ENCODE results near the gene ABHD6.

The ABHD6 gene

GRCh38 chr3:58299839-58300516 is 62.4 kb downstream of the ABHD6 start:
- H3K27me3 Mint-ChIP-seq = peaks cover 44% of the 10 kb centered on the region
- peaks cover 0 to 7% of the 10 kb centered on the region in 2 donors for H3K9me3 Mint-ChIP-seq
- H3K4me1 Mint-ChIP-seq = no peaks in the 10 kb centered on the region
- no peak for ATAC-seq
- H3K4me3 Mint-ChIP-seq = no peak overlapping the region
- DNase-seq = no peak
- no peak overlapping the region for H3K27ac Mint-ChIP-seq

- peak; percentile 98 to 99 for DNase-seq
- H3K27me3 Mint-ChIP-seq = peaks cover 18% of the 10 kb centered on the region
- peak within 1 kb of the TSS; percentile 91 to 93 for H3K4me3 Mint-ChIP-seq
- H3K27ac Mint-ChIP-seq = peak within 1 kb of the TSS; percentile 98 to 100
- peaks cover 32% of the 10 kb centered on the region for H3K4me1 Mint-ChIP-seq
- ATAC-seq = peak; percentile 92
- H3K9me3 Mint-ChIP-seq = peaks cover 0 to 7% of the 10 kb centered on the region in 2 donors
These were observed 68.5 kb downstream of the ABHD6 start, which contains the start of the genes HTD2 and RPP14 for GRCh38 chr3:58305882-58306711. Gene HTD2 (plus strand): TSS chr3:58306520. CDS start chr3:58317614, 11,094 bp downstream. Gene RPP14 (plus strand): TSS chr3:58306245. CDS start chr3:58310330, 4,085 bp downstream.

GRCh38 chr3:58307639-58308215 is 70.1 kb downstream of the ABHD6 start:
- Mint-ChIP-seq H3K4me3 (peak overlapping the region; percentile 91 to 93), H3K27me3 (peaks cover 2% of the 10 kb centered on the region), H3K4me1 (peaks cover 32% of the 10 kb centered on the region), H3K9me3 (no peaks in the 10 kb centered on the region), H3K27ac (peak overlapping the region; percentile 10 to 61)
- ATAC-seq (no peak), DNase-seq (peak; percentile 22 to 42)

GRCh38 chr3:58308728-58309127 is 71.1 kb downstream of the ABHD6 start:
- DNase-seq (no peak), ATAC-seq (no peak)
- Mint-ChIP-seq H3K4me3 (no peak overlapping the region), H3K27me3 (no peaks in the 10 kb centered on the region), H3K27ac (peak overlapping the region in 1 of 2 donors; percentile 57), H3K4me1 (peaks cover 36% of the 10 kb centered on the region), H3K9me3 (no peaks in the 10 kb centered on the region)

GRCh38 chr3:58317811-58318210 is 80.2 kb downstream of the ABHD6 start:
- no peak for DNase-seq
- H3K4me1 Mint-ChIP-seq = peaks cover 16% of the 10 kb centered on the region
- no peaks in the 10 kb centered on the region for H3K27me3 Mint-ChIP-seq
- no peak overlapping the region for H3K4me3 Mint-ChIP-seq
- H3K27ac Mint-ChIP-seq = no peak overlapping the region
- no peaks in the 10 kb centered on the region for H3K9me3 Mint-ChIP-seq
- ATAC-seq = no peak

- H3K4me3 Mint-ChIP-seq = no peak overlapping the region
- peaks cover 47% of the 10 kb centered on the region for H3K4me1 Mint-ChIP-seq
- no peak overlapping the region for H3K27ac Mint-ChIP-seq
- DNase-seq (no peak), ATAC-seq (no peak)
- H3K9me3 Mint-ChIP-seq = no peaks in the 10 kb centered on the region
- no peaks in the 10 kb centered on the region for H3K27me3 Mint-ChIP-seq
These were observed 84.2 kb downstream of the ABHD6 start for GRCh38 chr3:58321791-58322190.

- Mint-ChIP-seq H3K27me3 (no peaks in the 10 kb centered on the region), H3K4me1 (peaks cover 47% of the 10 kb centered on the region), H3K4me3 (no peak overlapping the region), H3K9me3 (no peaks in the 10 kb centered on the region), H3K27ac (no peak overlapping the region)
- ATAC-seq = no peak
- DNase-seq = no peak
These were observed 85.2 kb downstream of the ABHD6 start for GRCh38 chr3:58322793-58323192.

DNA sequence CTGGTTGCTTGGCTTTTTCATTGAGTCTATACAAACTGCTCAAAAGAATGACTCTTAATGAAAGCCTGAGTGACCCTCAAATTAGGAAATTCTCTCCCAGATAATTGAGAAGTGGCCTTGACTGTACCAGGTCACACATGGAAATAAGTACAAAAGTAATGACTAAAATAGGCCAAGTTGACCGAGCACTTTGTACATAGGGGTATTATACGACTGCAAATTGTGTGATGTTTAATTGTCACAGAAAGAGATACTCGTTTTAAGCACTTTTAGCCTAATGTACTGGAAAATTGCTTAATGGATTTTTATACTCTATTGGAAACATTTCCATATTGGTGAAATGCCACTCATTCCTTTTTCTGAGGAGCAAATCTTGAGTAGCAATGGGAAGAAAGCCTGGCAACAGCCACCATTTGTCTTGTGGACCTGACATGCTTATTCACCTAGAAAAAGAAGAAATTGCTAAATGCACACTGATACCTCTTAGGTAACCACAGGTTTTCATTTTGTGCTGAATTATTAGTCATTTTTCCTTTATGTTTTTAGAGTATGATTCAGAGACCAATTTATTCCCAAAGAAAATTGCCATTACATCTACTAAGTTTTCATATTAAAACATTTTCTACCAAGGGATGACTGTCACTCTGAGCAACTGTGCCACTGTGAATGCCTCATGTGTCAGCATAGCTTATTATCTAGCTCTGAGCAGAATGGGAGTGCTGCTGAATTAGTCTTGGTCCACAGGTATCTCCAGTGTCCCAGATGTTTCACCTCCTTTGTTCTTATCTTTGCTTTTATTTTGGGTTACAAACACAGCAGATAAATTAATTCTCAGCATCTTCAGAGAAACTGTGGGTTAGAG is 86.2 kb downstream of the ABHD6 start:
- DNase-seq (no peak), ATAC-seq (peak; percentile 76)
- Mint-ChIP-seq H3K27ac (peak overlapping the region; percentile 96), H3K4me3 (peak overlapping the region; percentile 54 to 67), H3K27me3 (no peaks in the 10 kb centered on the region), H3K4me1 (peaks cover 47% of the 10 kb centered on the region), H3K9me3 (no peaks in the 10 kb centered on the region)

- peaks cover 47% of the 10 kb centered on the region for H3K4me1 Mint-ChIP-seq
- DNase-seq = peak in 1 of 2 donors; percentile 21
- ATAC-seq = peak; percentile 88
- H3K9me3 Mint-ChIP-seq = no peaks in the 10 kb centered on the region
- H3K4me3 Mint-ChIP-seq = peak overlapping the region; percentile 54 to 67
- no peaks in the 10 kb centered on the region for H3K27me3 Mint-ChIP-seq
- H3K27ac Mint-ChIP-seq = peak overlapping the region; percentile 96
These were observed 87.1 kb downstream of the ABHD6 start for GRCh38 chr3:58324391-58325390.

DNA sequence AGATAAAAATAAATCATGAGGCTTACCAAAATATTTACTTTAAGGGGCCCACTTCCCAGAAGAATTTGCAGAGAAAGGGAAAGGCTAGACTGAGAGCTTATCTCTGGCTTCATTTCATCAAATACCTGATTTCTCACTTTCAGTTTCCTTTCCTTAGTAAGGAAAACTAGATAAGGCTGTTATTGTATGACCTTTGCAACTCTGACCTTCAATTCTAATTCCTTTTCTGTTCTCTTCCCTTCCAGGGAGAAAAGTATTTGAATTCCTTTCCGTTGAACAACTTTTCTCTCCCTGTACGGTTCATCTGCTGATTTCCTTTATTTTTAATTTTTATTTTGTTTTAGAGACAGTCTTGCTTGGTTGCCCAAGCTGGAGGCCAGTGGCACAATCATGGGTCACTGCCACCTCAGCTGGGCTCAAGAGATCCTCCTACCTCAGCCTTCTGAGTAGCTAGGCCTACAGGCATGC is 88.0 kb downstream of the ABHD6 start:
- Mint-ChIP-seq H3K27ac (peak overlapping the region; percentile 94 to 96), H3K27me3 (no peaks in the 10 kb centered on the region), H3K9me3 (no peaks in the 10 kb centered on the region), H3K4me1 (peaks cover 47% of the 10 kb centered on the region), H3K4me3 (peak overlapping the region; percentile 31 to 44)
- DNase-seq = no peak
- no peak for ATAC-seq

GRCh38 chr3:58326267-58326900 is 88.8 kb downstream of the ABHD6 start:
- Mint-ChIP-seq H3K9me3 (no peaks in the 10 kb centered on the region), H3K27ac (peak overlapping the region; percentile 56 to 87), H3K4me1 (peaks cover 46% of the 10 kb centered on the region), H3K27me3 (no peaks in the 10 kb centered on the region), H3K4me3 (no peak overlapping the region)
- DNase-seq (no peak), ATAC-seq (no peak)

DNA sequence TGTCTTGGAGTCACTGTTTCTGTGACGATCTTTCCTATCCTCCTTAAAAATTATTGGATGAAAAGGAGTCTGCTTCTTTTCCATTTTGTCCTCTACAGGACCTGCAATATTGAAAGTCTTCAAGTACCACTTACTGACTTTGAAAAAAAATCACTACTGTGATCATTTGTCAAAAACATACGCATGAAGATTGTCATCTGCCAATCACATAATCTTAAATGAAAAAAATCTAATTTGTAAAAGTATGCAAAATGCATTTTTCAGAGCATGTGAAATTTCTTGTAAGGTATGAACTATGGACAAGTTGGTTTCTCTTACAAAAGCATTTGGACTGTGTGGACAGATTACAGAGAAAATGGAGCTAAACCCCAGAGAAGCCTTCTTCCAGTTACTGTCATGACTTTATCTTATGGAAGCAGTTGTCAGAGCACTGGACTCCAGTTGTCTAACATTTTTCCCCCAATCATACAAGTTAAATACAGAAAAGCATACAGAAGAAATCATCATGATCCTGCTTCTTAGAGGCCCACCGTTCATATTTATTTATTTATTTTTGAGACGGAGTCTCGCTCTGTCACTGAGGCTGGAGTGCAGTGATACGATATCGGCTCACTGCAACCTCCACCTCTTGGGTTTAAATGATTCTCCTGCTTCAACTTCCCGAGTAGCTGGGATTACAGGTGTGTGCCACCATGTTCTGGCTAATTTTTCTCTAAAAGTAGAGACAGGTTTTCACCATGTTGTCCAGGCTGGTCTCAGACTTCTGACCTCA is 91.7 kb downstream of the ABHD6 start:
- H3K27me3 Mint-ChIP-seq = no peaks in the 10 kb centered on the region
- no peak for ATAC-seq
- H3K4me1 Mint-ChIP-seq = peaks cover 47% of the 10 kb centered on the region
- no peak overlapping the region for H3K4me3 Mint-ChIP-seq
- no peaks in the 10 kb centered on the region for H3K9me3 Mint-ChIP-seq
- H3K27ac Mint-ChIP-seq = peak overlapping the region in 1 of 2 donors; percentile 49
- DNase-seq = no peak

DNA sequence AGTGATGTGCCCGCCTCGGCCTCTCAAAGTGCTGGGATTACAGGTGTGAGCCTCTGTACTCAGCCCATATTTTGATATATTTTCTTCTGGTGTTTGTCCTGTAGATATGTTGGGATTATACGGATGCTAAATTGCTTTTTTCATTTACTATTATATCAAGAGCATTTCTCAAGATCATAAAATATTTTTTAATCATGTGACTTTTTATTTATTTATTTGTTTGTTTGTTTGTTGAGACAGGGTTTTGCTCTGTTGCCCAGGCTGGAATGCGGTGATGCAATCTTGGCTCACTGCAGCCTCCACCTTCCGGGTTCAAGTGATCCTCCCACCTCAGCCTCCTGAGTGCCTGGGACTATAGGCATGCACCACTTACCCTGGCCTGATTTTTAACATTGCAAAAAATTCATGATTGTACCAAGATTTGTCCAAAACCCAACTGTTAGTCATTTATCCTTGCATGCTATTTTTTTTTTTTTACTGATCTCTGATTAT is 92.4 kb downstream of the ABHD6 start:
- Mint-ChIP-seq H3K4me3 (no peak overlapping the region), H3K9me3 (no peaks in the 10 kb centered on the region), H3K27ac (peak overlapping the region in 1 of 2 donors; percentile 49), H3K27me3 (no peaks in the 10 kb centered on the region), H3K4me1 (peaks cover 47% of the 10 kb centered on the region)
- ATAC-seq = no peak
- no peak for DNase-seq

Measured in stimulated activated naive CD8-positive, alpha-beta T cell treated with anti-CD3 and anti-CD28 coated beads, Interleukin-15, amount 100 ng/mL, for 72 hours (primary cell).